ENCODE results near the gene RAB7B. TPM values are rescaled to one million over a fixed set of nuclear protein-coding genes. Genes with fewer than 3 reads are reported as not detected.
A peak's percentile ranks its signal among the peaks of the same experiment; 100 is the strongest.
"Not testable (repeated sequence)": the region's sequence is repeated elsewhere in the genome, so short reads cannot be mapped to it uniquely, and the experiment has no call there.

RAB7B gene
- total RNA-seq, 1 donor from 2014 or later, result 6.3 TPM

DNA sequence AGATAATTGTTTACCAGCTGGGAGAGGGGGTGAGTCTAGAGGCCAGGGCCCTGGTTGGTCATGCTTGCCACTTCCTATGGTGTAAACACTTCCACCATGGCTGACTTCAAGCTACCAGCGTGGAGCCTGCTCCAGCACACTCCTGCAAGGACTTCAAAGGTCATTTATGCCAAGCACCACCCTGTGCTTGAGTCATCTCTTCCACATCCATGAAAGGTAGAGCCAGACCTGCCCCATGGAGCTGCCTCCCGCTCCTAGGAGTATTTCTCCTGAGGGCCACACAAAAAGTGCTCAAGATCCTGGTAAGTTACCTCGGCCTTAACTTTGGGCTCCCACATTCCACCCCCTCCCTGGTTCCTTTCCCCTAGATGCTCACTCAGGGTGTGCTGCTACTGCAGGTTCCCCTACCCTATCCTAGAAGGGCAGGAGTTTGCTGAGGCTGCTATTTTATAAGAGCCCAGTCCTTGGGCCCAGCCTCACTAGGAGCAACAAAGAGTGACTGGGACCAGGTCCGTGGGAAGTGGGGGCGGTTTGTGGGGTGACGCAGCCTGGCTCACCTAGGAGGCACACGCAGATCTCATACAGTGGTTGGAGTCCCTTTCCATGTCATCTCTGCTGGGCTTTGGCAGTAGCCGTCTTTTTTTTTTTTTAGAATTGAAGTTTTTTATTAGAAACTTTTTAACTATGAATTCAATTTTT, 2.4 kb downstream of the RAB7B start:
- Histone ChIP-seq H3K27ac (ENCODE audit: low read depth, low read length) (peak overlapping the region; percentile 34), H3K9ac (ENCODE audit: low read depth in 1 of 3, low read length in 3 of 3) (peak overlapping the region in 1 of 3 donors; percentile 33)

DNA sequence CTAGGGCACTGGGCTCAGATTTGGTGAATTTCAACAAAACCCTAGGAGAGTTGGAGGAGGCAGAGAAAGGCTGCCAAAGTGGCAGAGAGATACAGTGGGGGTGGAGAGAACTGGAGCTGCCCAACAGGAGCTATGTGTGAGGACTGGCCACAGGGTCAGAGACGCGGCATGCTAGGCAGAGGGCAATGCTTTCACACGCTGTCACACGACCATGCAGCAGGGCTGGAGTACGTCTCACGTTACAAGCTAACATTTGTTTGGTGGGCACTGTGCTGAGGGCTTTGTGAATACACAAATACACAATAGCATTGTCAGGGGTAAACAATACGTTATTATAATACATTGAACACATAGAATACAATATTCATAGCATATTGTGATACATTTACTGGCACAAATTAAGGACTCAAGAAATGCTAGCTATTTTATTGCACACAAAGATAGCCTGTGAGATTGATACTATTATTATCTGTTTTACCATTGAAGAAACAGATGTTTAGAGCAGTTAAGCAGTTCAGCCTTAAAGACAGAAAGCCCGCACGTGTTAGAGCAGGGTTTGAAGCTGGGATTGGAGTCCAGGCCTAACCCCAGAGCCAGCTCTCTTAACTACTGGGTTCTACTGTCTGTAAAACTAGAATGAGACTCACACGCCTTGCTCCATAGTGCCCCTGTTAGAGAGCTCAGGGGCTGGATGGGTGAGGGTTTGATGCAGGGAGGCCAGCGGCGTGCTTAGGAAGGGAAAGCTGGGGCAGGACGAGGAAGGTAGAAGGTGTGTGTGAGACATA, 4.5 kb downstream of the RAB7B start:
- Histone ChIP-seq H3K36me3 (ENCODE audit: control insufficient read depth in 3 of 3, insufficient read depth in 3 of 3, low read length in 3 of 3) (no peaks in the 10 kb centered on the region), H3K4me3 (ENCODE audit: low read length in 3 of 3) (peak overlapping the region in 1 of 3 donors; percentile 29), H3K9me3 (ENCODE audit: control insufficient read depth in 3 of 3, low read length in 3 of 3) (no peaks in the 10 kb centered on the region), H3K27ac (ENCODE audit: low read depth, low read length) (peak overlapping the region; percentile 84), H3K27me3 (ENCODE audit: control insufficient read depth in 3 of 3, insufficient read depth in 3 of 3, low read length in 3 of 3) (no peaks in the 10 kb centered on the region), H3K4me1 (ENCODE audit: control insufficient read depth in 3 of 3, insufficient read depth in 3 of 3, low read length in 3 of 3) (peaks cover 32 to 50% (median 35%) of the 10 kb centered on the region in 3 donors), H3K9ac (ENCODE audit: low read depth in 1 of 3, low read length in 3 of 3) (peak overlapping the region; percentile 17 to 69 (median 67))

More for the DNA sequence above, 2.4 kb downstream of the RAB7B start:
- Histone ChIP-seq H3K36me3 (ENCODE audit: control insufficient read depth in 3 of 3, insufficient read depth in 3 of 3, low read length in 3 of 3) (no peaks in the 10 kb centered on the region), H3K27me3 (ENCODE audit: control insufficient read depth in 3 of 3, insufficient read depth in 3 of 3, low read length in 3 of 3) (no peaks in the 10 kb centered on the region), H3K9me3 (ENCODE audit: control insufficient read depth in 3 of 3, low read length in 3 of 3) (no peaks in the 10 kb centered on the region), H3K4me1 (ENCODE audit: control insufficient read depth in 3 of 3, insufficient read depth in 3 of 3, low read length in 3 of 3) (peaks cover 32 to 58% (median 51%) of the 10 kb centered on the region in 3 donors), H3K4me3 (ENCODE audit: low read length in 3 of 3) (peak overlapping the region in 1 of 3 donors; percentile 6)

DNA sequence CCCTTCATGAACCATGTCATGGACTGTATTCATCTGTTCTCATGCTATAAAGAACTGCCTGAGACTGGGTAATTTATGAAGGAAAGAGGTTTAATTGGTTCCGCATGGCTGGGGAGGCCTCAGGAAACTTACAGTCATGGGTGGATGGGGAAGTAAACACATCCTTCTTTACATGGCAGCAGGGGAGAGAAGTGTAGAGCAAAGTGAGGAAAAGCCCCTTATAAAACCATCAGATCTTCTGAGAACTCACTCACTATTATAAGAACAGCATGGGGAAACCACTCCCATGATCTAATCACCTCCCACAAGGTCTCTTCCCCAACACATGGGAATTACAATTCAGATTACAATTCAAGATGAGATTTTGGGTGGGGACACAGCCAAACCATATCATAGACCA, 6.6 kb downstream of the RAB7B start:
- H3K9ac ChIP-seq (ENCODE audit: low read depth in 1 of 3, low read length in 3 of 3); H3K9me3 ChIP-seq (ENCODE audit: control insufficient read depth in 3 of 3, low read length in 3 of 3); H3K4me3 ChIP-seq (ENCODE audit: low read length in 3 of 3); H3K27me3 ChIP-seq (ENCODE audit: control insufficient read depth in 3 of 3, insufficient read depth in 3 of 3, low read length in 3 of 3); H3K36me3 ChIP-seq (ENCODE audit: control insufficient read depth in 3 of 3, insufficient read depth in 3 of 3, low read length in 3 of 3); H3K27ac ChIP-seq (ENCODE audit: low read depth, low read length): not testable (repeated sequence)
- H3K4me1 ChIP-seq (ENCODE audit: control insufficient read depth in 3 of 3, insufficient read depth in 3 of 3, low read length in 3 of 3), result peaks cover 14 to 33% (median 19%) of the 10 kb centered on the region in 3 donors

DNA sequence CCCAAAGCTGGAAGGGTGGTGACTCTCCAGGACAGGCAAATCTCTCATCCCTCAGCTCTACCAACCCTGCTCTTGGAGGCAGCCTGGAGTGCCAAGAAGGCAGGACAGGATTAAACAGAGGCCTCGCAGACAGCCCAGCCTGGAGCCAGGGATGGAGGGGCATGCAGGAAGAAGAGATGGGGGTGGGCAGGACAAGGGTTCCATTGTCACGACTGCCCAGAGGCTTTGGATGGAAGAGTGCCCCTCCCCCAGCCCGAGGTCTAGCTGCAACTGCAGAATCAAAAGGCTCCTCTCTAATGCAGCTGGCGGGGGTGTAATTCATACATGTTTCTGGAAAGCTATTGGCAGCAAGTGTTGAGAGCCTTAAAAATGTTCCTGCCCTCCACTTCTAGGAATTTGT, 8.8 kb downstream of the RAB7B start:
- Histone ChIP-seq H3K27me3 (ENCODE audit: control insufficient read depth in 3 of 3, insufficient read depth in 3 of 3, low read length in 3 of 3) (no peaks in the 10 kb centered on the region), H3K36me3 (ENCODE audit: control insufficient read depth in 3 of 3, insufficient read depth in 3 of 3, low read length in 3 of 3) (peaks cover 0 to 8% (median 4%) of the 10 kb centered on the region in 3 donors), H3K27ac (ENCODE audit: low read depth, low read length) (no peak overlapping the region), H3K9me3 (ENCODE audit: control insufficient read depth in 3 of 3, low read length in 3 of 3) (no peaks in the 10 kb centered on the region), H3K4me3 (ENCODE audit: low read length in 3 of 3) (no peak overlapping the region), H3K9ac (ENCODE audit: low read depth in 1 of 3, low read length in 3 of 3) (no peak overlapping the region), H3K4me1 (ENCODE audit: control insufficient read depth in 3 of 3, insufficient read depth in 3 of 3, low read length in 3 of 3) (peaks cover 9 to 23% (median 13%) of the 10 kb centered on the region in 3 donors)

DNA sequence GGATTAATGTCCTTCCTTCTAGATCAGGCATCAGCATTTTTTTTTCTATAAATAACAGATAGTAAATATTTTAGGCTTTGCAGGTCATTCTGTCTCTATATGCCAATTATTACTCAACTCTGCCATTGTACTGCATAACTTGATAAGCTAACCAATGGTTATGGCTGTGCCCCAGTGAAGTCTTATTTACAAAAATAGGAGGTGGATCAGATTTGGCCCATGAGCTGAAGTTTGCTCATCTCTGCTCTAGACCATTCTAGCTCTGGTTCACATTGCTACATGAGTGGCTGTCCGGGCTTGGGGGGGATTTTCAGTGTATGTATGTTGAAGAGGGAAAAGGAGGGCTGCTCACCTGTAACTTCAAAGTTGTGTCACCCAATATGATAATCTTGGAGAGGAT, 10.1 kb downstream of the RAB7B start:
- no peak overlapping the region for H3K27ac ChIP-seq (ENCODE audit: low read depth, low read length)
- H3K36me3 ChIP-seq (ENCODE audit: control insufficient read depth in 3 of 3, insufficient read depth in 3 of 3, low read length in 3 of 3), result peaks cover 0 to 8% (median 4%) of the 10 kb centered on the region in 3 donors
- peaks cover 3 to 11% (median 5%) of the 10 kb centered on the region in 3 donors for H3K4me1 ChIP-seq (ENCODE audit: control insufficient read depth in 3 of 3, insufficient read depth in 3 of 3, low read length in 3 of 3)
- H3K9ac ChIP-seq (ENCODE audit: low read depth in 1 of 3, low read length in 3 of 3), result no peak overlapping the region
- no peaks in the 10 kb centered on the region for H3K27me3 ChIP-seq (ENCODE audit: control insufficient read depth in 3 of 3, insufficient read depth in 3 of 3, low read length in 3 of 3)
- no peaks in the 10 kb centered on the region for H3K9me3 ChIP-seq (ENCODE audit: control insufficient read depth in 3 of 3, low read length in 3 of 3)
- H3K4me3 ChIP-seq (ENCODE audit: low read length in 3 of 3), result no peak overlapping the region

DNA sequence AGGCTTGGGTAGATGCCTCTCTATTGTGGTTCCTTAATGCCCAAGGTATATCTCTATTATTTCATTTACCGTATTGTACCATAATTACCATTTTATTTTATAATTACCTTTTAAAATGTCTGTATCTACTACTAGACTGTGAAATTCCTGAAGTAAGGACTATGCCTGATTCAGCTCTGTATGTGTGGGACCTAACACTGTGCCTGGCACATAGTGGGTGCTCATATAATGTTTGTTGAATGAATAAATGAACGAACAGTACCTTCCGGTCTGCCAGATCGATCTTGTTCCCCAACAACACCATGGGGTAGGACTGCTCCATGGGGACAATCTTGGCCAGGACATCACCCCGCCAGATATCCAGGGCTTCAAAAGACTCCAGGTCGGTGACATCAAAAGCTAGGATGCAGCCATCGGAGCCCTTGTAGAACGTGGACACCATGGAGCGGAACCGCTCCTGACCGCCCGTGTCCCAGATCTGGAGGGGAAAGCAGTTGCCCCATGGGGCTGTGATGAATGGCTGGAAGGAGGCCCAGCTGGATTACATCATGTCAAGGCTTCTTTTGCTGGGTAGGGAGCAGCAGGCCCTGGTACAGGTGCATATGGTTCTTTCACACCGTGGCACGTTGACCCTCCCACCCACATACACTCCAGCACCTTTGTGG, 10.8 kb downstream of the RAB7B start:
- Histone ChIP-seq H3K27me3 (ENCODE audit: control insufficient read depth in 3 of 3, insufficient read depth in 3 of 3, low read length in 3 of 3) (no peaks in the 10 kb centered on the region), H3K9ac (ENCODE audit: low read depth in 1 of 3, low read length in 3 of 3) (no peak overlapping the region), H3K4me1 (ENCODE audit: control insufficient read depth in 3 of 3, insufficient read depth in 3 of 3, low read length in 3 of 3) (peaks cover 0 to 8% (median 5%) of the 10 kb centered on the region in 3 donors), H3K9me3 (ENCODE audit: control insufficient read depth in 3 of 3, low read length in 3 of 3) (no peaks in the 10 kb centered on the region), H3K27ac (ENCODE audit: low read depth, low read length) (no peak overlapping the region), H3K4me3 (ENCODE audit: low read length in 3 of 3) (no peak overlapping the region), H3K36me3 (ENCODE audit: control insufficient read depth in 3 of 3, insufficient read depth in 3 of 3, low read length in 3 of 3) (peaks cover 0 to 8% (median 4%) of the 10 kb centered on the region in 3 donors)

DNA sequence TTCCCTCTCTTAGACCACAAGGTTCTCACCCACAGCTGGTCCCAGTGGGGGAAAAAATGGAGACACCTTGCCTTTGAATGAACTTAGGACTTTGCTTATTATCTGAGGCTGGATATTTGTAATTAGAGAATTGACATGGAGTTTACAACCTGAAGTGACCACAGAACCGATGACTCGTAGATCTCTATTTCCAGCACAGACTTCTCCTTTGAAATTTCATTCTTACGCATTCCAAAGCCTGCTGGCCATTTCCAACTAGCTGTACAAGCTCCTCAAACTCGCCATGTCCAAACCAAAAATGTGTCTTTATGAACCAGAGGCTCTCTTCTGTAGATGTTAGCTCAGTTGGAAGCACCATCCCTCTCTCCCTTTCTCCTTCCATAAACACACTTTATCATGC, 12.0 kb downstream of the RAB7B start:
- H3K9ac ChIP-seq (ENCODE audit: low read depth in 1 of 3, low read length in 3 of 3), result no peak overlapping the region
- H3K4me3 ChIP-seq (ENCODE audit: low read length in 3 of 3), result no peak overlapping the region
- H3K9me3 ChIP-seq (ENCODE audit: control insufficient read depth in 3 of 3, low read length in 3 of 3), result no peaks in the 10 kb centered on the region
- H3K4me1 ChIP-seq (ENCODE audit: control insufficient read depth in 3 of 3, insufficient read depth in 3 of 3, low read length in 3 of 3), result peaks cover 0 to 13% (median 5%) of the 10 kb centered on the region in 3 donors
- no peak overlapping the region for H3K27ac ChIP-seq (ENCODE audit: low read depth, low read length)
- H3K36me3 ChIP-seq (ENCODE audit: control insufficient read depth in 3 of 3, insufficient read depth in 3 of 3, low read length in 3 of 3), result peaks cover 0 to 8% (median 4%) of the 10 kb centered on the region in 3 donors
- H3K27me3 ChIP-seq (ENCODE audit: control insufficient read depth in 3 of 3, insufficient read depth in 3 of 3, low read length in 3 of 3), result no peaks in the 10 kb centered on the region

DNA sequence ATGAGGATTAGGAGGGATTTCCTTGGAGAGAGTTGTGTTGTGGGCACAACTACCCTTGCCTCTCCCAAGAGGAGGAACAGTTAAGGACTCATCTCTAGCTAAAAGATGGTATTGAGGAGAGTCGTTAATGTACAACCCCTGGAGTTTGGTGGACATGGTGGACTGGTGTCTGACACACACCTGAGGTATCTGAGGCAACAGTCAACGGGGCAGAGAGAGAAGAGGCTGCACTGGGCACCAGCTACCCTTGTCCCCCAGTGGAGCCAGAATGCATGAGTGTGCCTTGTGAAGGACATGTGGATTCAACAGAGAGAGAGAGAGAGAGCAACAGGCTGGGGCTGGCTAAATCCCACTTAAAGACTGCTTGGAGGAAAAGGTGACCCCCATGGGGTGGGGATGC, 13.0 kb downstream of the RAB7B start:
- no peaks in the 10 kb centered on the region for H3K9me3 ChIP-seq (ENCODE audit: control insufficient read depth in 3 of 3, low read length in 3 of 3)
- H3K4me1 ChIP-seq (ENCODE audit: control insufficient read depth in 3 of 3, insufficient read depth in 3 of 3, low read length in 3 of 3), result peaks cover 0 to 13% (median 5%) of the 10 kb centered on the region in 3 donors

DNA sequence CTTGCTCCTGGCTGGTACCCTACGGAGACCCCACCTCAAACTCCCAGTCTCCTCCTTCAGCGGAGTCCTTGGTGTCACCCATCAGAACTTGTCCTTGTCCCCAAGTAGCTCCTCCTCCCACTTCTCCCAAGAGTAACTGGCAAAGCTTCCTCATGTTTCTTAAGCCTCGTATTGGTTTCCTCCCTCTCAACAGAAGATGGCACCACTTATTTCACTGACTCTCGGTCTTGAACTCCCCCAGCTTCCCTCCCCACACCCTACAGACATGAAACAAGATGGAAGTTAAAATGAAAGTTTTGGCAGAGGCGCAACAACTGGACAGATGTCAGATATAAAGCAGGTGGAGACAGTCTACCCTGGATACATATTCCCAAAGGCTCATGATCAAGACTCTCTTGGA, 13.4 kb downstream of the RAB7B start:
- Histone ChIP-seq H3K36me3 (ENCODE audit: control insufficient read depth in 3 of 3, insufficient read depth in 3 of 3, low read length in 3 of 3) (peaks cover 0 to 8% (median 4%) of the 10 kb centered on the region in 3 donors), H3K27ac (ENCODE audit: low read depth, low read length) (no peak overlapping the region), H3K4me3 (ENCODE audit: low read length in 3 of 3) (no peak overlapping the region), H3K9me3 (ENCODE audit: control insufficient read depth in 3 of 3, low read length in 3 of 3) (no peaks in the 10 kb centered on the region), H3K27me3 (ENCODE audit: control insufficient read depth in 3 of 3, insufficient read depth in 3 of 3, low read length in 3 of 3) (no peaks in the 10 kb centered on the region), H3K4me1 (ENCODE audit: control insufficient read depth in 3 of 3, insufficient read depth in 3 of 3, low read length in 3 of 3) (peaks cover 1 to 13% (median 5%) of the 10 kb centered on the region in 3 donors), H3K9ac (ENCODE audit: low read depth in 1 of 3, low read length in 3 of 3) (no peak overlapping the region)

More for the DNA sequence above, 13.0 kb downstream of the RAB7B start:
- H3K4me3 ChIP-seq (ENCODE audit: low read length in 3 of 3), result no peak overlapping the region
- H3K27ac ChIP-seq (ENCODE audit: low read depth, low read length), result no peak overlapping the region
- no peak overlapping the region for H3K9ac ChIP-seq (ENCODE audit: low read depth in 1 of 3, low read length in 3 of 3)
- peaks cover 0 to 8% (median 4%) of the 10 kb centered on the region in 3 donors for H3K36me3 ChIP-seq (ENCODE audit: control insufficient read depth in 3 of 3, insufficient read depth in 3 of 3, low read length in 3 of 3)
- H3K27me3 ChIP-seq (ENCODE audit: control insufficient read depth in 3 of 3, insufficient read depth in 3 of 3, low read length in 3 of 3), result no peaks in the 10 kb centered on the region
